ENCODE results near the gene DZIP1L. TPM values are rescaled to one million over a fixed set of nuclear protein-coding genes. Genes with fewer than 3 reads are reported as not detected.

Gene DZIP1L
- total RNA-seq, 1 experiment from 2014 or later: 11.1 TPM

- H3K4me1 ChIP-seq (ENCODE audit: control insufficient read depth, insufficient read depth, low read length): no peaks in the 10 kb centered on the region
- TF ChIP-seq CTCF (IDR thresholded peaks at IDR 0.05) (peak; percentile 94), POLR2AphosphoS5 (IDR thresholded peaks at IDR 0.05; ENCODE audit: low read depth, low read length) (no peak)
- POLR2A ChIA-PET: interaction anchor here (0.5 kb wide), 1 partner anchor 78 kb away, joined by 3 read pairs; no protein-coding TSS in a partner anchor
- CTCF ChIA-PET: interaction anchor here (0.6 to 1.4 kb wide), 4 partner anchors 9 to 947 kb away, joined by 3 to 6 read pairs (median 4); no protein-coding TSS in a partner anchor
- no peak overlapping the region for H3K4me3 ChIP-seq (ENCODE audit: low read depth in 2 of 2, low read length in 2 of 2)
- no peaks in the 10 kb centered on the region for H3K27me3 ChIP-seq (ENCODE audit: control insufficient read depth, insufficient read depth, low read length)
- intact Hi-C loops (cut with micrococcal nuclease; ENCODE audit: unreplicated experiment) (loop anchor here (5.0 kb wide), 1 partner anchor 945 kb away; no protein-coding TSS in a partner anchor), in situ Hi-C loops (cut with HindIII; ENCODE audit: low pct_unique_long_range_greater_than_20kb, low sequenced_read_pairs) (no loop called here)
- DNase-seq (ENCODE audit: low read depth, low spot score) (peak; percentile 36), ATAC-seq (peak; percentile 96)
- no peaks in the 10 kb centered on the region for H3K36me3 ChIP-seq (ENCODE audit: control insufficient read depth, insufficient read depth, low read length)
- no TSS peak for BruUV-seq (replicated peaks)
- H3K27ac ChIP-seq (ENCODE audit: low read length): no peak overlapping the region
- no peaks in the 10 kb centered on the region for H3K9me3 ChIP-seq (ENCODE audit: control insufficient read depth, insufficient read depth, low read depth, low read length)
Observed at GRCh38 chr3:138051947-138052802, 63.2 kb downstream of the DZIP1L start.

- no peaks in the 10 kb centered on the region for H3K4me1 ChIP-seq (ENCODE audit: control insufficient read depth, insufficient read depth, low read length)
- no peaks in the 10 kb centered on the region for H3K9me3 ChIP-seq (ENCODE audit: control insufficient read depth, insufficient read depth, low read depth, low read length)
- no peak for TF ChIP-seq SIN3A (IDR thresholded peaks at IDR 0.05; ENCODE audit: borderline replicate concordance, insufficient read depth, low read depth, low read length)
- no peak for TF ChIP-seq CTCF (IDR thresholded peaks at IDR 0.05)
- no peak for TF ChIP-seq TCF7L2 (IDR thresholded peaks at IDR 0.05; ENCODE audit: low read depth, low read length)
- TF ChIP-seq POLR2AphosphoS5 (IDR thresholded peaks at IDR 0.05; ENCODE audit: low read depth, low read length): no peak
- TF ChIP-seq REST (IDR thresholded peaks at IDR 0.05; ENCODE audit: insufficient read depth in 1 of 2, low read depth in 2 of 2, low read length in 1 of 2): no peak
- BruUV-seq (replicated peaks): no TSS peak
- in situ Hi-C loops (cut with HindIII; ENCODE audit: low pct_unique_long_range_greater_than_20kb, low sequenced_read_pairs) (no loop called here), intact Hi-C loops (cut with micrococcal nuclease; ENCODE audit: unreplicated experiment) (no loop called here)
- no peaks in the 10 kb centered on the region for H3K36me3 ChIP-seq (ENCODE audit: control insufficient read depth, insufficient read depth, low read length)
- POLR2A ChIA-PET: no interaction called here
- H3K27ac ChIP-seq (ENCODE audit: low read length): no peak overlapping the region
- ATAC-seq (no peak), DNase-seq (ENCODE audit: low read depth, low spot score) (no peak)
- H3K4me3 ChIP-seq (ENCODE audit: low read depth in 2 of 2, low read length in 2 of 2): no peak overlapping the region
- CTCF ChIA-PET: no interaction called here
- no peaks in the 10 kb centered on the region for H3K27me3 ChIP-seq (ENCODE audit: control insufficient read depth, insufficient read depth, low read length)
Observed at GRCh38 chr3:138049157-138049919, 66.1 kb downstream of the DZIP1L start.

Data from Panc1 (cell line).